Measurements from ENCODE around the gene MRPS10. TPM values are rescaled to one million over a fixed set of nuclear protein-coding genes. Genes with fewer than 3 reads are reported as not detected.

MRPS10 gene
- total RNA-seq = 10 to 100 TPM; 27.7 to 35.2 (median 32.8) TPM
- 10 to 100 TPM; 28.8 to 41.4 (median 33.0) TPM for polyA plus RNA-seq

GRCh38 chr6:42217519-42218367, at the start of gene MRPS10:
TSS of gene MRPS10 (minus strand) at chr6:42217861. CDS start at chr6:42217849, 12 bp downstream.
- peaks cover 0 to 15% (median 13%) of the 10 kb centered on the region in 4 donors for H3K4me1 ChIP-seq
- peak within 1 kb of the TSS; percentile 60 to 73 (median 72) for H3K4me3 ChIP-seq
- DNase-seq = peak; percentile 96
- H3K27ac ChIP-seq = peak within 1 kb of the TSS; percentile 78 to 86 (median 82)
- H3K27me3 ChIP-seq = no peaks in the 10 kb centered on the region
- intact Hi-C loops (cut with DNase I) = loop anchor here (5.0 to 10.0 kb wide), 4 partner anchors 140 to 435 kb away; partner anchors contain the start of genes PRICKLE4, TRERF1 and USP49
- no peaks in the 10 kb centered on the region for H3K9me3 ChIP-seq
- WGBS, 2 donors = 10 to 11% methylated on average over 29 of the region's 29 CpGs
- TF ChIP-seq CTCF (IDR thresholded peaks at IDR 0.05) = no peak
- TF ChIP-seq POLR2A (IDR thresholded peaks at IDR 0.05) = peak; percentile 86 to 92
- no peak for TF ChIP-seq EP300 (IDR thresholded peaks at IDR 0.05)
- TF ChIP-seq POLR2AphosphoS5 (IDR thresholded peaks at IDR 0.05) = peak; percentile 87 to 98 (median 95)
- peaks cover 0 to 13% (median 5%) of the 10 kb centered on the region in 4 donors for H3K36me3 ChIP-seq

DNA sequence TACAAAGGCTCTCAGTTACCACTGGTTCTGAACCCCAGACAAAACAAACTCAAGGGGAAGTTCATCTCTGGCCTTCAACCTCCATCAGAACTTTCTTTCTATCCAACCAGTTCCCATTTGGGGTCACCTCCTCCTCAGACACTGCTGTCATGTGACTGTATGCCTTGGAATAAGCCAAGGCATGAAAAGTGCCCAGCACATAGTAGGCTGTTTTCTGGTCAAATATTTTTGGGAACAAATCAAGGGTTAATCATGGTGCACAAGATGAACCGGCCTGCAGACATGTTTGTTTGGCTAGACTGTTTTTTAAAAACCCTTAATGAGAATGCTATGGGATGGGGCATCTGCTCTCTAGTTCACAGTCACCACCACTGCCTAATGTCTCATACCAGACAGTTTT, 48.9 kb upstream of the MRPS10 start:
- no peaks in the 10 kb centered on the region for H3K9me3 ChIP-seq
- no peak overlapping the region for H3K27ac ChIP-seq
- H3K4me3 ChIP-seq = no peak overlapping the region
- no peak for DNase-seq
- no peaks in the 10 kb centered on the region for H3K27me3 ChIP-seq
- peaks cover 0 to 19% (median 4%) of the 10 kb centered on the region in 4 donors for H3K36me3 ChIP-seq
- intact Hi-C loops (cut with DNase I) = no loop called here
- H3K4me1 ChIP-seq = peaks cover 0 to 7% (median 0%) of the 10 kb centered on the region in 4 donors
- 67 to 83% methylated on average over 1 of the region's 1 CpG for WGBS, 2 donors
- TF ChIP-seq POLR2A (IDR thresholded peaks at IDR 0.05) (no peak), EP300 (IDR thresholded peaks at IDR 0.05) (no peak), CTCF (IDR thresholded peaks at IDR 0.05) (no peak), POLR2AphosphoS5 (IDR thresholded peaks at IDR 0.05) (no peak)

DNA sequence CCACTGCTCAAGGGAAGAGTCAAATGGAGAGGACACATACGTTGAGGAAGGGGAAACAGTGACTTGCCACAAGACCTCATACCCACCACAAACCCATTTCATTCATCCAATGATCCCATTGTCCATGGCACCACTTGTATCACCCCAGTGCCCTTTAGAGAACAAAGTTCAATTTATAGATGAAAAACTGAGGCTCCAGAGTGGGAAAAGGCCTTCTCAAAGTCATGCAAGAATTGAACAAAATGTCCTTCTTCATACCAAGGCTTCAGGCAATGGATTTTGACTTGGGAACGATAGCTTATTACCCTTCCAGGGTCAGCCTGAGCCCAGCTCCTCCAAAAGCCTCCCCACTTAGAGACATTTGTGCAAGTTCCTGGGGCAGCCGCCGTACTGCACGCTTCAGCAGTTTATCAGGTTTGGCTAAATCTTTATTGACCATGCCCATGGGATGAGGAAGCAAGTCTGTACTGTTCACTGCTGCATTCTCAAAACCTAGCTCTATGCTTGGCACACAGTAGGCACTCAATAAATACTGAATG, 47.3 kb upstream of the MRPS10 start:
- no peaks in the 10 kb centered on the region for H3K9me3 ChIP-seq
- peaks cover 0 to 19% (median 4%) of the 10 kb centered on the region in 4 donors for H3K36me3 ChIP-seq
- H3K4me3 ChIP-seq = no peak overlapping the region
- peak; percentile 53 for DNase-seq
- no peak overlapping the region for H3K27ac ChIP-seq
- TF ChIP-seq POLR2A (IDR thresholded peaks at IDR 0.05) = no peak
- H3K27me3 ChIP-seq = no peaks in the 10 kb centered on the region
- 91 to 94% methylated on average over 5 of the region's 5 CpGs for WGBS, 2 donors
- intact Hi-C loops (cut with DNase I) = loop anchor here (5.0 kb wide), 2 partner anchors 187 to 267 kb away; partner anchors contain the start of gene TRERF1
- H3K4me1 ChIP-seq = peaks cover 0 to 21% (median 6%) of the 10 kb centered on the region in 4 donors

- intact Hi-C loops (cut with DNase I) = loop anchor here (5.0 kb wide), 2 partner anchors 188 to 268 kb away; partner anchors contain the start of gene TRERF1
- peak; percentile 62 for DNase-seq
Measured at GRCh38 chr6:42264162-42264851, 46.6 kb upstream of the MRPS10 start.

More at GRCh38 chr6:42264162-42264851, 46.6 kb upstream of the MRPS10 start:
- Histone ChIP-seq H3K9me3 (no peaks in the 10 kb centered on the region), H3K27ac (no peak overlapping the region), H3K27me3 (no peaks in the 10 kb centered on the region), H3K36me3 (peaks cover 0 to 21% (median 4%) of the 10 kb centered on the region in 4 donors), H3K4me1 (peaks cover 0 to 24% (median 6%) of the 10 kb centered on the region in 4 donors), H3K4me3 (no peak overlapping the region)
- TF ChIP-seq CTCF (IDR thresholded peaks at IDR 0.05) (no peak), POLR2A (IDR thresholded peaks at IDR 0.05) (no peak), POLR2AphosphoS5 (IDR thresholded peaks at IDR 0.05) (no peak), EP300 (IDR thresholded peaks at IDR 0.05) (no peak)
- 76 to 79% methylated on average over 10 of the region's 10 CpGs for WGBS, 2 donors
